Mononuclear cell (primary cell): ENCODE measurements around the gene CTSL. TPM values are rescaled to one million over a fixed set of nuclear protein-coding genes. Genes with fewer than 3 reads are reported as not detected.
A peak's percentile ranks its signal among the peaks of the same experiment; 100 is the strongest.

Source experiments
- H3K27me3 ChIP-seq: 2 replicates; pipeline ENCODE4 v1.6.0; 2011; ENCODE audit warnings: low read length, control low read depth; ENCODE audit not compliant: insufficient read depth
- H3K4me1 ChIP-seq: 2 replicates; pipeline ENCODE4 v1.5.1; 2011; ENCODE audit warnings: mild to moderate bottlenecking, low read length, control low read depth; ENCODE audit not compliant: insufficient read depth
- H3K4me3 ChIP-seq: 2 replicates; pipeline ENCODE4 v1.5.1; 2011; ENCODE audit warnings: mild to moderate bottlenecking, low read length, moderate library complexity
- H3K9me3 ChIP-seq: 2 replicates; pipeline ENCODE4 v1.5.1; 2011; ENCODE audit warnings: low read depth, mild to moderate bottlenecking, control low read depth, low read length
- total RNA-seq: library from RNA; depleted of rRNA; stranded (reverse); fragments of >200 nt; gene quantifications from one replicate; pipeline ENCODE4 v1.2.3, GENCODE V29; 2012

CTSL gene
- 11.0 TPM for total RNA-seq

DNA sequence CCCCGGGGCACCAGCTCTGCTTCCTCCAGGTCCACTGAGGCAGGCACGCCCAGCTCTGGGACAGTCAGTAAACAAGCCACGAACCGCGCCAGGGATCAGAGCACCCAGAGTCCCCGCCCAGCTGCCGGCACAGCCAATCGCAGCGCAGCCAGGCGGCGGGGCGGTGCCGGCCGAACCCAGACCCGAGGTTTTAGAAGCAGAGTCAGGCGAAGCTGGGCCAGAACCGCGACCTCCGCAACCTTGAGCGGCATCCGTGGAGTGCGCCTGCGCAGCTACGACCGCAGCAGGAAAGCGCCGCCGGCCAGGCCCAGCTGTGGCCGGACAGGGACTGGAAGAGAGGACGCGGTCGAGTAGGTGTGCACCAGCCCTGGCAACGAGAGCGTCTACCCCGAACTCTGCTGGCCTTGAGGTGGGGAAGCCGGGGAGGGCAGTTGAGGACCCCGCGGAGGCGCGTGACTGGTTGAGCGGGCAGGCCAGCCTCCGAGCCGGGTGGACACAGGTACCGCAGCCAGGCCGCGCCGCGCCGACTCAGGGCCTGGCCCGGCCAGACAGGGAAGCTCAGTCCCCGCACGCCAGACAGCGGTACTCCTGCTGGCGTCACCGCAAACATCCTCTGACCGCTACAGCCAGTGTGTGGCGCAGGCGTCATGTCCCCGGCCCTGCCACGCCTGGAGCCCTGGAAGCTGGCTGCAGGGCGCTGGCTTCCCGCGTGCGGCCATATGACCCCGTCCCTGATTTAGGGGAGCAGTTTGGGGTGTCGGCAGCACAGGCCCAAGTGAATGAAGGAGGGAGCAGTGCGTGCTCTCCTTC, at the start of gene CTSL:
TSS of gene CTSL (plus strand) at position 220 of the 810 bp plus-strand sequence. CDS start 1,485 bp downstream, outside the sequence.
- Histone ChIP-seq H3K4me3 (peak within 1 kb of the TSS; percentile 44), H3K9me3 (no peaks in the 10 kb centered on the region), H3K4me1 (peaks cover 31% of the 10 kb centered on the region), H3K27me3 (peaks cover 13% of the 10 kb centered on the region)

DNA sequence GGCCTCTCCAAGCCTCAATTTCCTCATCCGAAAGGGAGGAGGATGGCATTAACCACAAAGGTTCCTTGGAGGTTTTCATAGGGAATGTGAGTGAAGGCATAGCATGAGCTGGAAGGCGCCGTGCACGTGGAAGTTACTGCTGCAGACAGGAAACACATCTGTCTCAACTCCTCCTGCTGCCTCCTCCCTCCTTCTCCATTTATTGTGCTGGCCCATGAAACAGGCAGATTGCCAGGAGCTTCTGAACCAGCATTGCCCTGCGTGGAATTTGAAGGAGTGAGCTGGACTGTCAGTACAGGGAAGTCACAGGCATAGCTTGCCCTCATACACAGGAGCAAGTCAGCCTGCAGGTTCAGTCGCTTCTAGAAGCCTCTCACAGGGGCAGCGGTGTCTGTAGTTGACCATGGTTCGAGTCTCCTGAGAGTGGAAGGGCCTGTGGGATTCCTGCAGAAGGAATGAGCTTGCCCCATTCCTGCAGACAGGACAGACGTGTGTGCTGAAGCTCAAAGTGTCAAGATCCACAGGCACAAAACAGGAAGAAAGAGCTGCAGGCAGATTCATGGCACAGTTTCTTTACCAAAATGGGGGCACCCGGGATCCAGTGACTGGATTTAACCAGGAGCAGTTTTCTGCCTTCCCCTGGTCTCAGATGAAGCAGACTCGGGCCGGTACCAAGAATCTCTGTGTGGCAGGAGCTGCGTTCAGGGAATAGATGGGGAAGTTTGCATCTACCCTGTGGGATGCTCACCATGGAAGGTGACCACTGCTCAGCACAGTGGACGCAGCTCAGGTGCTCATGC, 48.7 kb upstream of the CTSL start:
- Histone ChIP-seq H3K27me3 (no peaks in the 10 kb centered on the region), H3K4me3 (no peak overlapping the region), H3K9me3 (no peaks in the 10 kb centered on the region), H3K4me1 (peaks cover 6% of the 10 kb centered on the region)

DNA sequence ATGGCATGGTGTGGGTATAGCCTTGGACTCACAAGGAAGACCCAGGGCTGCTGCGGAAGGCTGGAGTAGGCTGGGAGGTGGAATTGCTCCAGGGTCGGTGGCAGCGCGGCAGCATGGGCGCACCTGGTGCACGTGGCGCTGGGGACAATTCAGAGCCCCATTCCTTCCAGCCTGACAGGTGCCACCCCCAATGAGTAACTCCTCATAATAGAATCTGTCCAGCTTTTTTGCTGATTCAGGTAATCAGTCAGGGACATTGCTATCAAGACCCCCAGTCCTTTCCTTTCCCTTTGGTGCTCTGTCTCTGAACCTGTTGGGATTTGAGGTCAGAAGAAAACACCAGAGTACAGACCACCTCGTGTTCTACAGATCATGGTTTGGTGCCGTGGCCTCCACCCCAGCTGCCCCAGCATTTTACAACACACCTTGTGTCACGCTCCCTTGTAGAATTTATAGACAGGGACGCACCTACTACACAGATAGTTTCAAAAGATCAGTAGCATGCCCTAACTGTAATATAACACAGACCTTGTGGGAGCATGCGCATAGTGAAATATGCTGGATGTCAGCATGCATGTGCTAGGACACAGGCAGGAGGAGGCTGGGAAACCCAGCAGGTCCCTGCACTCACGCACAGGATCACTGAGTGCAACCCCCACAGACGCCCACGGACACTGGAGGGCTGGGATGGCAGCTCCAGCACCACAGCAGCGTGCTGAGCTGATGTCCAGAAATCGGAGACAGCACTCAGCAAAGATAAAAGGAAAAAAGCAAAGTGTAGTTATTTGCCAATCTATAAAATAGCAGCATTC, 47.9 kb upstream of the CTSL start:
- Histone ChIP-seq H3K4me3 (no peak overlapping the region), H3K9me3 (no peaks in the 10 kb centered on the region), H3K27me3 (no peaks in the 10 kb centered on the region), H3K4me1 (peaks cover 6% of the 10 kb centered on the region)

DNA sequence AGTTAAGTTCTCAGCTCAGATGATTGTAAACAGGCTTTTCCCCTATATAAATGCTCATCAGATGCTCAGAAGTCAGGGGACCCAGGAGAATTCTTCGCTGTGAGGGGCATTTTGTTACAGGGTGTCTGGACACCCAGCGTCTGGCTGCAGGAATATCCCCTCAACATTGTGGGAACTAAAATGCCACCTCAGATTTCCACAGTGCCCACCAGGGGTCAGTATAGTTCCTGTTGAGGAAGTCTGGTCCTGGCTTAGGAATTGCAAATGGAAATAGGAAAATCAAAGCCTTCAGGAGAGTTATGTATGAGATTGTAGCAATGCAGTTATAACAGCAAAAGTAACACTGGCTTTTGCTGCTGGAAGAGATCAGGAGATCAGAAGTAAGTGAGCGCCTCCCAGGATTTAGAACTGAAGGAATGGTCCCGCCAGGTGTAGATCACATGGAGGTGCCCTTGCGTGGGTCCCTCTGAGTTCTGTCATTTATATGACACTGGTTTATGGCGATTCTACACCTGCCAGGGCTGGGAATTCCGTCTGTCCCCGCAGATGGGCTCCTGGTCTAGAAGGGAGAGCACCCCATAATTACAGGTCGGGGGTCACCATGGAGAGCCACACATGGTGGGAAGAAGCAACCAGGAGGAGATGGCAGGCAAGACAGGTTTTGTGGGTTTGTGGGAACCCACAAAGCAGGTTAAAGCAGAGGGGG, 47.1 kb upstream of the CTSL start:
- Histone ChIP-seq H3K4me3 (no peak overlapping the region), H3K4me1 (peaks cover 6% of the 10 kb centered on the region), H3K27me3 (no peaks in the 10 kb centered on the region)

DNA sequence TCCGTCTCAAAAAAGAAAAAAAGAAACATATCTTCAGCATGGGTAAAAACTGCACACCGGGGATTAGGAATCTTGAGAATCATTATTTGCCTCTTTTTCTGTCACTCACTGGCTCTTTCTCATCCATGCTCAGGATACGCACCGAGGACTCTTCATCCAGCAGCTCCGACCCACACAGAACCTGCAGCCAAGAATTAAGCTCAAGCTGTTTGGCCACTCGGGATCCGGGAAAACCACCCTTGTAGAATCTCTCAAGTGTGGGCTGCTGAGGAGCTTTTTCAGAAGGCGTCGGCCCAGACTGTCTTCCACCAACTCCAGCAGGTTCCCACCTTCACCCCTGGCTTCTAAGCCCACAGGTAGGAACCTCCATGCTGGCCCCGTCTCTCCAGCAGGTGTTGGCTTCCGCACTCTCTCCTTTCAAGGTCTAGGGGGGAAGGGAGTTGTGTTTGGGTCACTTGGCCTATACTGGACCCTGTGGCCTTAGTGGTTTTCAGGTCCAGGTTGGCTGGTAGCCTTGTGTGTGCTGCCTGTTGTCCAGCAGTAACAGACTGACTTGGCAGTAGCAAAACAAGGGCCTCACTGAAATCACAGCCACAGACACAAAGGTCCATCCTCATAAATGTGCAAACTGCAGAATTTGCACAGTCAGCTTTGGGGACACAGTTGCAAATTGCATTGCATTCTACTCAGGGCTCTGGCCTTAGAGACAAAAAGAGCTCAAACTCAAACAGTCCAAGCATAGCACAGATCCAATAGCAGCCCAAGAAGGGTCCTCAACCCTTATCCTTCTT, 44.5 kb upstream of the CTSL start:
- no peak overlapping the region for H3K4me3 ChIP-seq
- H3K9me3 ChIP-seq, result no peaks in the 10 kb centered on the region
- H3K27me3 ChIP-seq, result no peaks in the 10 kb centered on the region
- peaks cover 22% of the 10 kb centered on the region for H3K4me1 ChIP-seq

More for the DNA sequence above, 47.1 kb upstream of the CTSL start:
- no peaks in the 10 kb centered on the region for H3K9me3 ChIP-seq

DNA sequence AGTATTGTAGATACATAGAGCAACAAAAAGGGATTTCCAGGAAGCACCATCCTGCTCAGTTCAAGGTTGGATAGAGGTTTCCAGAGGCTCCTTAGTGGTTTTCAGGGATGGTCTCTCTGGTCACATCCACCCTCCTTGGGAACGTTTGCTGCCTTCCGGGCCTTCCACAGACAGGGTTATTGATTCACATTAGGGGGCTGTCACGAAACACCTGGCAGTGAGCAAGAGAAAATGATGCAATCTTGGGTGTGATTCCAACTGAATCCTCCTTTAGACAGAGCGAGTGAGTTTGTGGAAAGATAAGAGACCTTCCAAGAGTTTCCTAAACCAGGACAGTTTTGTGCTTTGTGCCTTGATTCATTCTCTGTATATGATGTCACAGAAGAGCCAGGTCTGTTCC, 43.8 kb upstream of the CTSL start:
- peaks cover 20% of the 10 kb centered on the region for H3K4me1 ChIP-seq

DNA sequence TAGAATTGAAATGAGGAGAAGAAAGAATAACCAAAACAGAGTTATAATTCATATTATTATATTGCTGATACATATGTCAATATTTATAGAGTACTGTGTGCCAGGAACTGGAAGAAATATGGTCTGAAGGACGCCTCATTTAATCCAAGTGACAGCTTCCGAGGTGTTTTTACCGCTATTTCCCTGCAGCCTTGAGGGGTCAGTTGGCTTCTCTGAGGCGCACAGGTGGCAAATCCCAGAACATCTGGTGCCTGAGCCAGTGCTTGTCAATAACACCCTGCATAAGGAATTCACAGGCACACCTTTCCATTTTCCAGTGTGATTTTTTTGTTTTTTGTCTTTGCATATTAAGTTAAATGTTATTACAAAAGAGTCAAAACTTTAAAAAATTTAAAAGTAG, 43.3 kb upstream of the CTSL start:
- H3K27me3 ChIP-seq, result no peaks in the 10 kb centered on the region
- no peaks in the 10 kb centered on the region for H3K9me3 ChIP-seq
- H3K4me1 ChIP-seq, result peaks cover 19% of the 10 kb centered on the region
- no peak overlapping the region for H3K4me3 ChIP-seq

More for the DNA sequence above, 43.8 kb upstream of the CTSL start:
- Histone ChIP-seq H3K9me3 (no peaks in the 10 kb centered on the region), H3K27me3 (no peaks in the 10 kb centered on the region), H3K4me3 (no peak overlapping the region)

DNA sequence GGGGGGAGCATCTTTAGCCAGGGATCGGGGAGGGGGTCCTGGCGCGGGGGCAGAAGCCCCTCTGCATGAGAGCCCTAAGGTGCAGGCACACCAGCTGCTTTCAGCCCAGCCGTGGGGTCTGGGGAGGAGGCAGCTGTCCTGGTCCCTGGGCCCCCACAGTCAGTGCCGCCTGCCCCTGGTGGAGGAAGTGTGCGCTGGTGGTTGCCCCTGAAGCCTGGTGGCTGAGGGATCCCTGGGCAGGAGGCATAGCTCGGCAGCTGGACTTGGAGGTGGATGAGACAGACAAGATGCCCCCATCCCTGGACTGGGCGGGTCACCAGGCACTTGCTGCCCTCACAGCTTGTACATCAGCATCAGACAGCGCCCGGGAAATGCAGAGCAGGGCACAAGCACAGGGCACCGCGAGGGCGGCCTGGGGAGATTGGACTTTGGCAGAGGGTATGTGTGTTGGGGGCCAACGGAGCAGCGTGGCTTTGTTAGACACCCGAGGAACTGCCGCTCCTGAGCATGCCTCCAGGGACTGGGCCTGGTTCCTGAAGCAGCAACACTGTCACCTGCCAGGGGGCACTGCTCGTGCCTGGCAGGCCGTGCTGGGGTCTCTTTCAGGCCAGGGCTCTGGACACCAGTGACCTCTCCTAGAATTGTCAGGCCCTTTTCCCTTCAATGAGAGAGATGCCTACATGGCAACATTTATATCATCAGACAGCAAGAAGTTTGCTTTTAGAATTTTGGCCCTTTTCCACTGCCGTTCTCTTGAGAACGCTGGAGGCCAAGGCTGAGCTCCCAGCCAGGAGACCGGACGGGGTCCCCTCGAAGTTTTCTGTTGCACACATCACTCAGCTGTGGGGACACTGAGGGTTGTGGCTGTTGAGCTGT, 41.9 kb upstream of the CTSL start:
- Histone ChIP-seq H3K4me3 (no peak overlapping the region), H3K9me3 (no peaks in the 10 kb centered on the region), H3K27me3 (no peaks in the 10 kb centered on the region), H3K4me1 (peaks cover 19% of the 10 kb centered on the region)

DNA sequence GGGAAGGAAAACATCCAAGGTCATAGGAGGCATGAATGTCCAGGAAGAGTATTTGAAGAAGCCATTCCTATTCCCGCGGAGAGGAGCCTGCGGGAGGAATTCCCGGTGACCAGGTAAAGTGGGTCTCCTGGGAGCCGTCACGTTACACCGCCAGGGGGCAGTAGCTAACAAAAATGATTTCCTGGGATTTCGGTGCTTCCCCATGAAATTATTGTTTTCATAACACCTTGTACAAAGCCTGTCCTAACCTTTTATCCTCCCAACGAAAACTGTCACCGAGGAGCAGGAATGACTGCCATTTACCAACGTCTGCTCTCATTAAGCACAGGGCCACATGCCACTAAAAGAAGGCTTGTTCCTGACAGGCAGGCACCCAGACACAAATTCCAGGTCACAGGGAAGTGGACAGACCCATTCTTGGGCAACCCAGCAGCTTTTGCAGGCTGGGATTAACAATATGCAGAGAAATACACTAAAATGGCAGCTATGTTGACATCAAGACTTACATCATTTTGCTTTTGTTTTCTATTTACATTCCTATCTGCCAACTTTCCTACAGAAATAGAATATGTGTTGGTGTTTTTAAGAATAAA, 41.2 kb upstream of the CTSL start:
- Histone ChIP-seq H3K9me3 (no peaks in the 10 kb centered on the region), H3K4me1 (peaks cover 19% of the 10 kb centered on the region), H3K4me3 (no peak overlapping the region), H3K27me3 (no peaks in the 10 kb centered on the region)

DNA sequence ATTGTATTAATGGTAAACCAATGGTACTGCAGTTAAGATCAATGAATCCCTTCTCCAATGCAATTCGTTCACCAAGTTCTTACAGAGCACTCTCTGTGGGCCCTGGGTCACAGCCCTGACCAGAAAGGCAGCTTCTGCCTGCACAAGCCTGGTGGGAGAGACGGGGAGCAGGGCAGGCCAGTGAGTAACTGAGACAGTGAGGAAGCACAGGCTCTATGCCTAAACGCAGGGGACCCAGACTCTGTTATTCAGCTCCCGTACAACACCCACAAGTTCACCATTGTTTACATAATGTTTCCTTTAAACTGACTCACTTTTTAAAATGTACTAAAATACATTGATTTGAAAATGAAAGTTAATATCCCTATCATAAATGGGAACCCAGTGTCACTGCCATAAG, 40.5 kb upstream of the CTSL start:
- Histone ChIP-seq H3K4me3 (no peak overlapping the region), H3K27me3 (no peaks in the 10 kb centered on the region), H3K9me3 (no peaks in the 10 kb centered on the region), H3K4me1 (peaks cover 19% of the 10 kb centered on the region)

DNA sequence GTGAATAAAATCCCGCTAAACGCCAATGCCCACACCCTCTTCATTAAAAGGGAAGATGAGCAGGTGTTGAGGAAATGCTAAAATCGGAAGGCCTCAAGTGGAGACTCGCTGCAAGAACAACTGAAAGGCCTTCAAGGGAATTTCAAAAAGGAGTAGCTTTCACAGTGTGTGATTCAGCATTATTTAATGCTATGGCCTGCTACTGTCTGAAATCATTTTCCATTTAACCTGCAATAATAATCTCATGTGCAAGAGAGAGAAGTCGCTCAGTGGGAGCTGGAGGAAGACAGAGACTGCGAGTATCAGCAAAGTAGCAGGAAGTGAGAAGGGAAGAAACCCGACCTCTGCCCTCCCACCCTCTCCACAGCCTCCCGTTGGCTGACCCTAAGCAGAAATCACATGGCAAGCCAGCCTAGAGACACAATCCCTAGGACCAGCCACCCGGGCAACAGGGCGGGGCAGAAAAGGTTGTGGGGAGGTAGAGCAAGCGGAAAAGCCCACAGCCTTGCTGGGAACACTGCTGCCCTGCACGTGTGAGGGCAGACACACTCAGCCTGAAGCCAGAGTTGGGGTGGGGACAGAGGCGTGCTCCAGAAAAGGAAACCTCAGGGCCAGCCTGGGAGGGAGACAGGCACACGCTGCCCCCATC, 39.9 kb upstream of the CTSL start:
- no peaks in the 10 kb centered on the region for H3K9me3 ChIP-seq
- peaks cover 19% of the 10 kb centered on the region for H3K4me1 ChIP-seq
- H3K4me3 ChIP-seq, result no peak overlapping the region
- H3K27me3 ChIP-seq, result no peaks in the 10 kb centered on the region

DNA sequence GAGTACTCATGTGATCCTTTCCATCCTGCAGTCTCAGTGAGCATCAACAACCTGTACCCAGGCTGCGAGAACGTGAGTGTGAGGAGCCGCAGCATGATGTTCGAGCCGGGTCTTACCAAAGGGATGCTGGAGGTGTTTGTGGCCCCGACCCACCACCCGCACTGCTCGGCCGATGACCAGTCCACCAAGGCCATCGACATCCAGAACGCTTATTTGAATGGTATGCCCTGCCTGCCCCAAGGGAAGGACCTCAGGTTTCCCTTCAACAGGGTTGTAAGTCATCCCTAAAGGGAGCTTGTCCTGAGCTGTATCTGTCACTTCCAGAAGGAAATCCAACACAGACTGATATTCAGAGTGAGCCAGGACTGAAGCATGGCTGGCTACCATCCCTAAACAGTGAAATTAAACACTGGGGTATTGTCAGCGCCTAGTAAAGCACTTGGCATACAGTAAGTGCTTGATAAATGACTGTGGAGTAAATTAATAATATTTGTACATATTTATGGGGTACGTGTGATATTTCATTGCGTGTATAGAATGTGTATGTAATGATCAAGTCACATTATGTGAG, 39.3 kb upstream of the CTSL start:
- H3K27me3 ChIP-seq, result no peaks in the 10 kb centered on the region
- peaks cover 19% of the 10 kb centered on the region for H3K4me1 ChIP-seq
- H3K4me3 ChIP-seq, result no peak overlapping the region
- no peaks in the 10 kb centered on the region for H3K9me3 ChIP-seq
